Tibial artery (tissue), 4 donors: Measurements from ENCODE around the gene PDE8B.

ENCODE experiments used
- DNase-seq, 2 donors: peaks; one replicate each; pipeline ENCODE4 v3.0.0-alpha.2; 2019
- H3K27ac ChIP-seq, 2 donors: fragments of 200-600 bp; sonication (generic) in 1 of 2; 1 replicate in 1 of 2; 2 replicates in 1 of 2; pipeline ENCODE4 v1.5.1; 2018 to 2019; ENCODE audit warnings: mild to moderate bottlenecking in 1 of 2
- H3K27me3 ChIP-seq, 2 donors: fragments of 200-600 bp; sonication (generic) in 1 of 2; one replicate each; pipeline versions ENCODE4 v1.5.1 to v1.6.0; 2016 to 2019
- H3K36me3 ChIP-seq, 3 donors: fragments of 200-600 bp; sonication (generic) in 2 of 3; one replicate each; pipeline ENCODE4 v1.5.1; 2016 to 2019; ENCODE audit warnings: mild to moderate bottlenecking in 2 of 3
- H3K4me1 ChIP-seq, 4 donors: fragments of 200-600 bp; sonication (generic) in 2 of 4; 1 replicate in 3 of 4; 2 replicates in 1 of 4; pipeline ENCODE4 v1.5.1; 2016 to 2019
- H3K4me3 ChIP-seq, 2 donors: fragments of 200-600 bp; sonication (generic) in 1 of 2; 1 replicate in 1 of 2; 2 replicates in 1 of 2; pipeline ENCODE4 v1.5.1; 2018 to 2019; ENCODE audit warnings: mild to moderate bottlenecking in 2 of 2
- H3K9me3 ChIP-seq, 3 donors: fragments of 200-600 bp; sonication (generic) in 1 of 3; one replicate each; pipeline ENCODE4 v1.5.1; 2016 to 2019
- intact Hi-C: fragments of 100-400 bp; cut with DNase I; formaldehyde crosslinking; loops from one replicate; pipeline ENCODE4 v1.15.0; 2023; ENCODE audit warnings: low total_unique reads
- TF ChIP-seq, protein P1 (sequence below), 2 experiments: fragments of 200-600 bp in 1 of 2; fragments of 450-650 bp in 1 of 2; IDR thresholded peaks; one replicate each; pipeline ENCODE4 v1.5.1; 2017 to 2019; ENCODE audit warnings: antibody characterized with exemption in 2 of 2, mild to moderate bottlenecking in 1 of 2, moderate library complexity in 1 of 2

Gene PDE8B

DNA sequence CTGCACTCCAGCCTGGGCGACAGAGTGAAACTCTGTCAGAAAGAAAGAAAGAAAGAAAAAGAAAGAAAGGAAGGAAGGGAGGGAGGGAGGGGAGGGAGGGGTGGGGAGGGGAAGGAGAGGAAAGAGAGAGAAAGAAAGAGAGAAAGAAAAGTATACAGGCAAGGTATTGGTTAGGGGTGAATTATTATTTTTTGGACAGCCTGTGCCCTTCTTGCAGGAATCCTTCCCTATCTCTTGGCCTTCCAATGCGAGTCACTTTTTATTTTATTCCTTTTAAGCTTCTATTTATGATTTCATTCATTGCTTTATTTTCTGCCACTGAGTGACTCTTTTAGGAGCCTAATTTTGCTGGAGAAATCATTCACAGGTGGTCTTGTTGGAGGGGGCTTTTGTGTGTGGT lies 98.7 kb downstream of the PDE8B start:
- TF ChIP-seq, protein P1, sequence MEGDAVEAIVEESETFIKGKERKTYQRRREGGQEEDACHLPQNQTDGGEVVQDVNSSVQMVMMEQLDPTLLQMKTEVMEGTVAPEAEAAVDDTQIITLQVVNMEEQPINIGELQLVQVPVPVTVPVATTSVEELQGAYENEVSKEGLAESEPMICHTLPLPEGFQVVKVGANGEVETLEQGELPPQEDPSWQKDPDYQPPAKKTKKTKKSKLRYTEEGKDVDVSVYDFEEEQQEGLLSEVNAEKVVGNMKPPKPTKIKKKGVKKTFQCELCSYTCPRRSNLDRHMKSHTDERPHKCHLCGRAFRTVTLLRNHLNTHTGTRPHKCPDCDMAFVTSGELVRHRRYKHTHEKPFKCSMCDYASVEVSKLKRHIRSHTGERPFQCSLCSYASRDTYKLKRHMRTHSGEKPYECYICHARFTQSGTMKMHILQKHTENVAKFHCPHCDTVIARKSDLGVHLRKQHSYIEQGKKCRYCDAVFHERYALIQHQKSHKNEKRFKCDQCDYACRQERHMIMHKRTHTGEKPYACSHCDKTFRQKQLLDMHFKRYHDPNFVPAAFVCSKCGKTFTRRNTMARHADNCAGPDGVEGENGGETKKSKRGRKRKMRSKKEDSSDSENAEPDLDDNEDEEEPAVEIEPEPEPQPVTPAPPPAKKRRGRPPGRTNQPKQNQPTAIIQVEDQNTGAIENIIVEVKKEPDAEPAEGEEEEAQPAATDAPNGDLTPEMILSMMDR (IDR thresholded peaks at IDR 0.05), result no peak
- intact Hi-C loops, result no loop called here
- Histone ChIP-seq H3K4me3 (no peak overlapping the region), H3K27me3 (no peaks in the 10 kb centered on the region), H3K36me3 (no peaks in the 10 kb centered on the region), H3K9me3 (no peaks in the 10 kb centered on the region), H3K27ac (no peak overlapping the region), H3K4me1 (peaks cover 0 to 53% (median 11%) of the 10 kb centered on the region in 4 donors)
- no peak for DNase-seq

DNA sequence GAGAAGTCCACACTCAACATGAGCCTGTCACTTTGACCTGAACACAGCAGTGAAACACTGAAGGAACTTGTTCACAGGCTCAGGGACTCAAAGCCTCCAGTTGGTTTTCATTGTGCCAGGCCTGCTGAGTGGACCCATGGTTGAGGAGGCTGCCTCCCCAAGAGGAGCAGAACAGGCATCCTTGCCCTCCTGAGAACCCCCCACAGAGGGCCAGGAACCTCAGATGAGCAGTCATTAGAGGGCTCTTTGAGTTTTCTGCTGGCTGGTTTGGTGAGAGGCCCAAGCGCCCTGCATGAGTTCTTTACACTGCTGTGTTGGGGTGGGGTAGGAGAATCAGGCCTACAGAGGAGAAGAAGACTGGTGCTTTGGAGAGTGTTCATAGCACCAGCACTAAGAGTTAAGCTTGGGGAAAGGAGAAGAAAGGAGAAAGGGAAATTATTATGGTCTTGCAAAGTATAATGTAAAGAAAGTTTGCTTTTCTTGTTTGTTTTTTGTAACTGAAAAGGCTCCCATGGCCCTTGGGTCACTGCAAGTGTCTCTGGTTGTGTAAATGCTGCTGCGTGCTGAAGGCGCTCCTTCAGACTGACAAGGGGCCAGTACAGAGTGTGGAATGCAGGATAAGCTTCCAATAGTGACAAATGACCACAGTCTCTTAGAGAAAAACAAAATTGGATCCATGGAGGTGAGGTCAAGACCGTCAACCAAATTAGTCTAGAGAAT lies 100.2 kb downstream of the PDE8B start:
- H3K9me3 ChIP-seq, result no peaks in the 10 kb centered on the region
- H3K4me1 ChIP-seq, result peaks cover 0 to 44% (median 9%) of the 10 kb centered on the region in 4 donors
- H3K36me3 ChIP-seq, result no peaks in the 10 kb centered on the region
- TF ChIP-seq, protein P1 (IDR thresholded peaks at IDR 0.05), result no peak
- no peak for DNase-seq
- no peak overlapping the region for H3K27ac ChIP-seq
- H3K4me3 ChIP-seq, result no peak overlapping the region
- H3K27me3 ChIP-seq, result no peaks in the 10 kb centered on the region
- intact Hi-C loops, result no loop called here

DNA sequence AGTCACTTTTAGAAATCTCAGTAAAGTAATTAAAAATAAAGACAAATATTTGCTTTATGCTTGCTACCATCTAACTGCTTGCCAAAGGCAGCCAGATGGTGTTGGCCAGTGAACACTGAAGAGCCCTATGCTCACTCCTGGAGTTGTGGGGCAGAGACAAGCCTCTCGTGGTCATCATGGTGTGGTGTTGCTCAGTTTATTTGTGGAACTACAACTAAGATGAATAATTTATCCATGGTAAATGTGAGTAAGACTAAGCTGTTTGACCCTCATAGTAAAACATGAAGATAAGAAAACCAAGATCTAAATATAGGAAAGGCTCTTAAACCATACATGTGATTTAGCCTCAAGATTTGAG lies 100.7 kb downstream of the PDE8B start:
- H3K4me1 ChIP-seq, result peaks cover 0 to 39% (median 6%) of the 10 kb centered on the region in 4 donors
- TF ChIP-seq, protein P1 (IDR thresholded peaks at IDR 0.05), result no peak
- H3K27ac ChIP-seq, result no peak overlapping the region
- DNase-seq, result no peak
- no peaks in the 10 kb centered on the region for H3K27me3 ChIP-seq
- H3K36me3 ChIP-seq, result no peaks in the 10 kb centered on the region
- no peaks in the 10 kb centered on the region for H3K9me3 ChIP-seq
- intact Hi-C loops, result no loop called here
- H3K4me3 ChIP-seq, result no peak overlapping the region

DNA sequence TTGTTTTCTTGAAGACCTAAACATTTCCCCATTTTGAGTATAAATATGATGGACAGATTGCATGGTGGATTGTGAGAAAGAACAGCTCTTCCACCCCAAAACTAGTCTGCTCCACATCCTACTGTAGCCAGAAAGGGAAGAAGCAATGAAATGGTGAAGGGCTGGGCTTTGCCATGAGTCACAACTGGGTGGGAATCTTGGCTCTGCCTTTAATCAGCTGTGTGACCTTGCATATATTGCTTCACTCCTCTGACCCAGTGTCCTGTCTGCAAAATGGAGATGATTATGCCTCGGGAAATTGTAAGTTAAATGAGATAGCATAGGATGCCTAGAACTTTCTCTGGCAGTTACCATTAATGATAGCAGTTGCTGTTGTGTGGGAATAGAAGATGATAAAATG lies 101.9 kb downstream of the PDE8B start:
- Histone ChIP-seq H3K27me3 (no peaks in the 10 kb centered on the region), H3K4me3 (no peak overlapping the region), H3K27ac (no peak overlapping the region), H3K9me3 (no peaks in the 10 kb centered on the region), H3K4me1 (peaks cover 0 to 36% (median 2%) of the 10 kb centered on the region in 4 donors), H3K36me3 (no peaks in the 10 kb centered on the region)
- no peak for DNase-seq
- TF ChIP-seq, protein P1 (IDR thresholded peaks at IDR 0.05), result no peak
- intact Hi-C loops, result no loop called here

DNA sequence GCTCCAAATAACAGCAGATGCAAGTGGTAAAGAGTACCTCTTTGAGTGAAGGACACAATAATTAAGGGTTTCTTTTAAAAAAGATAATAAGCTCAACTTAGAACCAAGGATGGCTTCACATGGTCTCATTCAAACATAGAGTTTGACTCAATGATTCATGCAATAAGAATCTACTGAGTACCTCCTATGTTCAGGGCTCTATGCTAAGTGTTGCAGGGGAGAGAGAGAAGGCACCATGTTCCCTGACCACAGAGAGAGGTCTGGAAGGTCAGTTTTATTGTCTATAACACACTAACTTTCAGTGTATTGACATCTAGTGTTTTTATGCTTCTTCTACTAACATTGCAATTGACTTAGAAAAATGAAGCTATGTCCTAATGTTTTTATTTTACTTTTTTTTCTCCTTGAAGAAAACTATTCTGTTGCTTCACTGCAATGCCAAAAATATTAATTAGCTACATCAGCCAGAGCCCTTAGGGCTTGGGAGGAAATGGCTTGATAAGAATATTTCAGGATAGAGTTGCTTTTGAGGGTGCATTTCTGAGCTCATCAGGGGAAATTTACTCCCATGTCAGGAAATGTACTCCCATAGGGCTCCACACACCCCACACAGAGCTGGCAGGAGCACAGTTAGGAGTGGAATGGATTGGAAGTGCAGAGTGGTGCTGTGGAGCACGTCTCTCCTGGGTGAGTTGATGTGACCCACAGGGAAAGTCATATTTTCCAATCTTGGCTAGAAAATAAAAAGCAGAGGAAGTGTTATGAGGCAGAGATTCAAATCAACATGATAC lies 106.6 kb downstream of the PDE8B start:
- Histone ChIP-seq H3K4me3 (no peak overlapping the region), H3K27me3 (no peaks in the 10 kb centered on the region), H3K27ac (no peak overlapping the region), H3K4me1 (peaks cover 0 to 25% (median 0%) of the 10 kb centered on the region in 4 donors), H3K9me3 (no peaks in the 10 kb centered on the region), H3K36me3 (no peaks in the 10 kb centered on the region)
- DNase-seq, result no peak
- intact Hi-C loops, result no loop called here
- TF ChIP-seq, protein P1 (IDR thresholded peaks at IDR 0.05), result no peak
